Heart right ventricle (tissue), 16 donors: ENCODE measurements around the gene ABR. TPM values are rescaled to one million over a fixed set of nuclear protein-coding genes. Genes with fewer than 3 reads are reported as not detected.

Experiments used
- ATAC-seq, 8 donors: fragments of 200-7000 bp; cut with Tn5 transposase; one replicate each; pipeline ENCODE4 v1.9.1; 2020; ENCODE audit warnings: mild to moderate bottlenecking in 8 of 8, moderate library complexity in 8 of 8, moderate number of reproducible peaks in 1 of 8
- DNase-seq, 2 donors: peaks; one replicate each; pipeline ENCODE4 v3.0.0-alpha.2; 2020
- H3K27ac ChIP-seq, 10 donors: fragments of 200-600 bp; sonication (generic) in 2 of 10; one replicate each; pipeline versions ENCODE4 v1.5.0 to v1.8.0; 2020 to 2022; ENCODE audit warnings: mild to moderate bottlenecking in 3 of 10
- H3K27me3 ChIP-seq, 7 donors: fragments of 200-600 bp; one replicate each; pipeline ENCODE4 v1.8.0; 2021 to 2022; ENCODE audit warnings: mild to moderate bottlenecking in 2 of 7
- H3K36me3 ChIP-seq, 9 donors: fragments of 200-600 bp; sonication (generic) in 1 of 9; one replicate each; pipeline versions ENCODE4 v1.5.0 to v1.8.0; 2020 to 2022; ENCODE audit warnings: mild to moderate bottlenecking in 2 of 9
- H3K4me1 ChIP-seq, 9 donors: fragments of 200-600 bp; sonication (generic) in 1 of 9; one replicate each; pipeline versions ENCODE4 v1.5.0 to v1.8.0; 2020 to 2022; ENCODE audit warnings: mild to moderate bottlenecking in 4 of 9
- H3K4me3 ChIP-seq, 10 donors: fragments of 200-600 bp; sonication (generic) in 2 of 10; one replicate each; pipeline versions ENCODE4 v1.5.0 to v1.8.0; 2020 to 2022; ENCODE audit warnings: mild to moderate bottlenecking in 7 of 10, moderate library complexity in 2 of 10
- H3K9me3 ChIP-seq, 11 donors: fragments of 200-600 bp in 10 of 11; sonication (generic) in 2 of 11; one replicate each; pipeline versions ENCODE4 v1.5.0 to v1.8.0; 2013 to 2022; ENCODE audit warnings: mild to moderate bottlenecking in 2 of 11, control low read depth in 1 of 11, moderate library complexity in 1 of 11
- CTCF ChIP-seq, 9 donors: fragments of 200-600 bp; sonication (generic) in 2 of 9; IDR thresholded peaks; one replicate each; pipeline versions ENCODE4 v1.5.0 to v1.8.0; 2021 to 2022; ENCODE audit warnings: antibody characterized with exemption in 9 of 9, mild to moderate bottlenecking in 5 of 9, moderate library complexity in 1 of 9
- WGBS, 2 donors: extraction: QIAGEN DNeasy Blood & Tissue Kit; methylation state at CpG; one replicate each; pipeline ENCODE4 v1.1.7; 2013; ENCODE audit warnings: inconsistent platforms in 1 of 2; 5-methylcytosine and 5-hydroxymethylcytosine counted together
- intact Hi-C, 10 donors: fragments of 100-400 bp; cut with DNase I; formaldehyde crosslinking; loops; one replicate each; pipeline versions ENCODE4 v1.11.1 to v1.14.2; 2022
- polyA plus RNA-seq, 2 donors: library from polyadenylated mRNA; stranded (reverse); fragments of 200-250 nt; gene quantifications; one replicate each; pipeline ENCODE4 v1.2.3, GENCODE V29; 2013
- total RNA-seq, 10 donors: library from RNA; stranded (reverse); fragmentation: NEBNext Ultra II Directional in 3 of 10; extraction: Animal tissue kit (Norgen Biotek cat#: 25700) in 3 of 10; gene quantifications; one replicate each; pipeline versions ENCODE4 v1.2.1 to v1.2.4, GENCODE V29; 2021 to 2023
- donor health status: Arrhythmogenic right ventricular cardiomyopathy.
- donor health status: ischemic (EF 13 %, LVEDD 7.1; RV severe dilation, severe dysfunction).
- donor health status: healthy with polysubstance abuse.
- donor health status: DM: no; HTN: yes; CAD: no.
- donor health status: DM: no; HTN: no; CAD: no.
- donor health status: ischemic (EF 25% LVEDD 6.9; RV normal size, moderate dysfunction).
- donor health status: ischemic (EF 25% LVEDD 5.7; RV mildly dilated, moderate dysfunction).
- donor health status: healthy.
- donor health status: DM: yes; HTN: yes; CAD: no.
- donor health status: Ischemic cardiomyopathy.
- donor health status: ischemic (EF 35%, LVEDD 5.7; RV mildly dilated, moderate dysfunction).
- donor health status: nonischemic (EF 11% LVEDD 7.7; RV severe dilation, severe dysfunction).
- donor health status: DM: yes; HTN: yes; CAD: no.
- donor health status: PGD.
- donor health status: ischemic (EF 29% LVEDD 5.4; RV normal size, mild dysfunction).
- donor health status: nonischemic (EF 23%, LVEDD 6.1; RV moderate dilation, normal function).

ABR gene
- total and polyA plus RNA-seq, 12 donors: 49.1 to 173 (median 143) TPM

GRCh38 chr17:1107777-1108477 lies 71.9 kb downstream of the ABR start:
- DNase-seq (peak; percentile 62), ATAC-seq (peak; percentile 11 to 60 (median 44))
- no peaks in the 10 kb centered on the region for H3K9me3 ChIP-seq
- H3K27ac ChIP-seq: peak overlapping the region; percentile 93 to 98 (median 97)
- intact Hi-C loops: loop anchor here in 2 of 10 donors (5.0 kb wide), 2 partner anchors 41 to 51 kb away; no protein-coding TSS in a partner anchor
- peaks cover 0 to 4% (median 0%) of the 10 kb centered on the region in 9 donors for H3K36me3 ChIP-seq
- 24 to 38% methylated on average over 24 of the region's 24 CpGs for WGBS, 2 donors
- H3K27me3 ChIP-seq: no peaks in the 10 kb centered on the region
- peak overlapping the region; percentile 45 to 92 (median 74) for H3K4me3 ChIP-seq
- peaks cover 41 to 95% (median 83%) of the 10 kb centered on the region in 9 donors for H3K4me1 ChIP-seq
- TF ChIP-seq CTCF (IDR thresholded peaks at IDR 0.05): no peak

DNA sequence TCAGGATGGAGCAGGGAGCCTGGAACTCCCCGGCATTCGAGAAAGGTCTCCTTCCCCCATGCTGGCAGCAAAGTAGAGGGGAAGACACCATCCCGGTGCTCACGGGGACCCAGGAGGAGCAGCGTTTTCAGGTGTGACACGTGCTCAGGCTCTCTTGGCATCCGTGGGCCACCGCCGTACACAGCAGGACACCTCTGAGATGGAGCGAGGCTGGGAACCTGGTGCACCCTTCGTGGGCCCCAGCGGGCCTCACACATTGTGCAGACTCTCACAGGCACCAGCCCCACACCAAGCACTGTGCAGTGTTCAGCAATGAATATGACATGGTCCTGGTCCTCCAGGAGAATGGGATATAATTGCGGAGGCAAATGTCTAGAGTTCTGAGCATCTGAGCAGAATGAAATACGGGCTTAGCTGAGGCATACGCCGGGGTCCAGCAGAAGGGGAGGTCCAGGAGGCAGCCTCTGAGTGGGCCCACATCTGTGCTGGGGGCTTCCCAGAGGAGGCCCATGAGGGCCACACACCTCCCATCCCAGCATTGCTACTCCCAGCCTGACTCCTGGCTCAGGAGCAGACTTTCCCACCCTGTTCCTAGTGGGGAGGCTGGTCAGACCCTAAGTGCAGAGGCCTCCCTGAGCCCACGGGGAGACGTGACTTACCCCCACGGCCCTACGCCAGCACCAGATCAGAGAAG lies 72.6 kb downstream of the ABR start:
- Histone ChIP-seq H3K36me3 (peaks cover 0 to 5% (median 0%) of the 10 kb centered on the region in 9 donors), H3K4me1 (peaks cover 43 to 95% (median 87%) of the 10 kb centered on the region in 9 donors), H3K27ac (peak overlapping the region in 9 of 10 donors; percentile 93 to 98 (median 97)), H3K4me3 (peak overlapping the region in 9 of 10 donors; percentile 64 to 92 (median 75)), H3K27me3 (no peaks in the 10 kb centered on the region), H3K9me3 (no peaks in the 10 kb centered on the region)
- intact Hi-C loops: loop anchor here in 2 of 10 donors (5.0 kb wide), 2 partner anchors 40 to 50 kb away; no protein-coding TSS in a partner anchor
- 63 to 73% methylated on average over 20 of the region's 20 CpGs for WGBS, 2 donors
- TF ChIP-seq CTCF (IDR thresholded peaks at IDR 0.05): no peak
- ATAC-seq (no peak), DNase-seq (no peak)

- no peak for TF ChIP-seq CTCF (IDR thresholded peaks at IDR 0.05)
- H3K4me3 ChIP-seq: peak overlapping the region in 5 of 10 donors; percentile 12 to 37 (median 24)
- peaks cover 21 to 93% (median 67%) of the 10 kb centered on the region in 9 donors for H3K4me1 ChIP-seq
Measured at GRCh38 chr17:1104222-1104621, 75.6 kb downstream of the ABR start.

GRCh38 chr17:1100382-1100781 lies 79.4 kb downstream of the ABR start:
- intact Hi-C loops: no loop called here
- Histone ChIP-seq H3K4me1 (peaks cover 23 to 92% (median 52%) of the 10 kb centered on the region in 9 donors), H3K27me3 (no peaks in the 10 kb centered on the region), H3K36me3 (peaks cover 0 to 56% (median 0%) of the 10 kb centered on the region in 9 donors), H3K27ac (peak overlapping the region in 8 of 10 donors; percentile 48 to 77 (median 64)), H3K4me3 (no peak overlapping the region), H3K9me3 (no peaks in the 10 kb centered on the region)
- TF ChIP-seq CTCF (IDR thresholded peaks at IDR 0.05): no peak
- peak in 1 of 2 donors; percentile 52 for DNase-seq
- peak; percentile 2 to 73 (median 43) for ATAC-seq
- WGBS, 2 donors: 31 to 42% methylated on average over 8 to 11 of the region's 11 CpGs

More at GRCh38 chr17:1104222-1104621, 75.6 kb downstream of the ABR start:
- Histone ChIP-seq H3K27me3 (no peaks in the 10 kb centered on the region), H3K9me3 (no peaks in the 10 kb centered on the region), H3K27ac (peak overlapping the region; percentile 35 to 98 (median 95)), H3K36me3 (peaks cover 0 to 22% (median 0%) of the 10 kb centered on the region in 9 donors)
- intact Hi-C loops: no loop called here
- WGBS, 2 donors: 27 to 43% methylated on average over 8 of the region's 8 CpGs
- peak; percentile 68 to 82 for DNase-seq
- ATAC-seq: peak; percentile 26 to 79 (median 56)
